ENCODE measurements around the gene ZBTB42. TPM values are rescaled to one million over a fixed set of nuclear protein-coding genes. Genes with fewer than 3 reads are reported as not detected.

ZBTB42 gene
- total RNA-seq, 1 donor = 2.9 TPM

GRCh38 chr14:104788873-104789663 is 11.8 kb upstream of the ZBTB42 start:
- Histone ChIP-seq H3K79me2 (ENCODE audit: insufficient read depth, low read length) (peaks cover 97% of the 10 kb centered on the region), H2AFZ (ENCODE audit: low read length) (no peak overlapping the region), H3K4me1 (ENCODE audit: insufficient read depth, low read length) (peaks cover 8% of the 10 kb centered on the region), H4K20me1 (ENCODE audit: insufficient read depth, low read length) (peaks cover 65% of the 10 kb centered on the region), H3K36me3 (ENCODE audit: insufficient read depth, low read length) (peaks cover 15% of the 10 kb centered on the region), H3K27ac (ENCODE audit: low read depth, low read length) (no peak overlapping the region), H3K4me2 (ENCODE audit: insufficient read depth, low read length) (no peak overlapping the region), H3K9me3 (ENCODE audit: low read depth, low read length) (no peaks in the 10 kb centered on the region), H3K4me3 (ENCODE audit: insufficient read depth, low read length) (no peak overlapping the region), H3K27me3 (ENCODE audit: insufficient read depth, low read length) (no peaks in the 10 kb centered on the region)
- peak; percentile 68 for DNase-seq (ENCODE audit: insufficient read length, low spot score, missing footprints)
- TF ChIP-seq CTCF (IDR thresholded peaks at IDR 0.05; ENCODE audit: extremely low read depth, low read depth, low read length) = no peak

GRCh38 chr14:104789752-104790743 is 10.9 kb upstream of the ZBTB42 start:
- no peaks in the 10 kb centered on the region for H3K9me3 ChIP-seq (ENCODE audit: low read depth, low read length)
- no peak overlapping the region for H2AFZ ChIP-seq (ENCODE audit: low read length)

GRCh38 chr14:104791425-104791824 is 9.5 kb upstream of the ZBTB42 start:
- H3K4me1 ChIP-seq (ENCODE audit: insufficient read depth, low read length) = peaks cover 12% of the 10 kb centered on the region
- H3K27me3 ChIP-seq (ENCODE audit: insufficient read depth, low read length) = no peaks in the 10 kb centered on the region
- peaks cover 85% of the 10 kb centered on the region for H3K79me2 ChIP-seq (ENCODE audit: insufficient read depth, low read length)
- no peaks in the 10 kb centered on the region for H3K9me3 ChIP-seq (ENCODE audit: low read depth, low read length)
- peaks cover 12% of the 10 kb centered on the region for H3K36me3 ChIP-seq (ENCODE audit: insufficient read depth, low read length)
- peaks cover 66% of the 10 kb centered on the region for H4K20me1 ChIP-seq (ENCODE audit: insufficient read depth, low read length)
- H3K4me2 ChIP-seq (ENCODE audit: insufficient read depth, low read length) = no peak overlapping the region
- no peak overlapping the region for H3K27ac ChIP-seq (ENCODE audit: low read depth, low read length)
- no peak for DNase-seq (ENCODE audit: insufficient read length, low spot score, missing footprints)
- H3K4me3 ChIP-seq (ENCODE audit: insufficient read depth, low read length) = no peak overlapping the region
- no peak overlapping the region for H2AFZ ChIP-seq (ENCODE audit: low read length)
- no peak for TF ChIP-seq CTCF (IDR thresholded peaks at IDR 0.05; ENCODE audit: extremely low read depth, low read depth, low read length)

More at GRCh38 chr14:104789752-104790743, 10.9 kb upstream of the ZBTB42 start:
- peaks cover 97% of the 10 kb centered on the region for H3K79me2 ChIP-seq (ENCODE audit: insufficient read depth, low read length)
- H3K4me3 ChIP-seq (ENCODE audit: insufficient read depth, low read length) = no peak overlapping the region
- peak; percentile 88 for DNase-seq (ENCODE audit: insufficient read length, low spot score, missing footprints)
- peaks cover 12% of the 10 kb centered on the region for H3K4me1 ChIP-seq (ENCODE audit: insufficient read depth, low read length)
- H3K27me3 ChIP-seq (ENCODE audit: insufficient read depth, low read length) = no peaks in the 10 kb centered on the region
- no peak overlapping the region for H3K27ac ChIP-seq (ENCODE audit: low read depth, low read length)
- no peak overlapping the region for H3K4me2 ChIP-seq (ENCODE audit: insufficient read depth, low read length)
- H4K20me1 ChIP-seq (ENCODE audit: insufficient read depth, low read length) = peaks cover 72% of the 10 kb centered on the region
- peaks cover 15% of the 10 kb centered on the region for H3K36me3 ChIP-seq (ENCODE audit: insufficient read depth, low read length)
- no peak for TF ChIP-seq CTCF (IDR thresholded peaks at IDR 0.05; ENCODE audit: extremely low read depth, low read depth, low read length)

Data from osteoblast (primary cell).